HG02588 (cell line): ENCODE results near the gene FBXL13.
"Not testable (repeated sequence)": the region's sequence is repeated elsewhere in the genome, so short reads cannot be mapped to it uniquely, and the experiment has no call there.

ENCODE experiments used
- ATAC-seq: cut with Tn5 transposase; IDR thresholded peaks from one replicate; pipeline ENCODE4 v1.9.1; 2021; ENCODE audit warnings: mild to moderate bottlenecking, moderate library complexity; ENCODE audit not compliant: unreplicated experiment

The FBXL13 gene

GRCh38 chr7:102872460-102872859 lies 202.1 kb downstream of the FBXL13 start:
- ATAC-seq: no peak

DNA sequence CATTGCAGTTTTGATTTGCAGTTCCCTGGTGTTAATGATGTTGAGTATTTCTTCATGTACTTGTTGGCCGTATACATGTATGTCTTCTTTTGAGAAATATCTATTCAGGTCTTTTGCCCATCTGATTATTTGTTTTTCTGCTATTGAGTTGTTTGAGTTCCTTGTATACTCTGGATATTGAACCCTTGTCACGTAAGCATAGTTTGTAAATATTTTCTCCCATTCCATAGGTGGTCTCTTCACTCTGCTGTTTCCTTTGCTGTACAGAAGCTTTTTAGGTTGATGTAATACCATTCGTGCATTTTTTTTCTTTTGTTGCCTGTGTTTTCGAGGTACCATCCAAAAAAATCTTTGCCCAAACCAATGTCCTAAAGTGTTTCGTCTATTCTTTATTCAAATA lies 205.4 kb downstream of the FBXL13 start:
- no peak for ATAC-seq

GRCh38 chr7:102866535-102867215 lies 207.9 kb downstream of the FBXL13 start:
- ATAC-seq: no peak

- ATAC-seq: no peak
These were observed 209.6 kb downstream of the FBXL13 start for GRCh38 chr7:102864958-102865357.

DNA sequence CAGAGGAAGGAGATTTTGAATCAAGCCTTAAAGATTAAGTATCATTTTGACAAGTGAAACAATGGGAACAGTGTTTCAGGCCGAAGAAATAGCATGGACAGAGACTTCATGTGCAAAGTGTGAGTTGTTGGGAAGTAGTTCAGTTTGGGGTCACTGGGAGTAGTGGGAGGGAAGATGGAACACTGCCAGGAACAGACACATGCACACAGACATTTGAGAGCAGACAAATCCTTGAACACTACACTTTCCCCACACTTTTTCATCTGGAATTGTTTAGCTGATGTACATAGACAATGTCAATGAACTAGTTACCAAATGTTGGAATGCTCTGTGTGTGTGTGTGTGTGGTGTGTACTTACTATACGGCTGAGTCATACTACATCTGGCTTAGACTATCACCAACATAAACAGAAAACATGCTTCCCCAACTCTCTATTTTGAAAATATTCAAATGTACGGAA lies 214.2 kb downstream of the FBXL13 start:
- no peak for ATAC-seq

DNA sequence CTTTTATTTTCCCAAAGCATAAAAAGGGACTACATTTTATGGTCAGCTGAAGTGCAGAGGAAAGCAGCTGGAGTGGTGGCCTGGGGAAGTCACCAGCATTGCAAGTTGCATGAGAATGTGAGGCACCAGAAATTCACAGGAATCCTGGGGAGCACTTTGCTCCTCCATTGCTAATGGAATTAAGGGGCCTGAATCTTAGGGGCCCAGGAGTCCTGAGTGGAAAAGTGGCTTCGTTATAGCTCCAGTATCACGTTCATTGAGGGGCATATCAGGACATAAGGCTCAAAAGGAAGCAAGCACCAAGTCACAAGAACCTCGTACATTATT lies 214.8 kb downstream of the FBXL13 start:
- no peak for ATAC-seq

DNA sequence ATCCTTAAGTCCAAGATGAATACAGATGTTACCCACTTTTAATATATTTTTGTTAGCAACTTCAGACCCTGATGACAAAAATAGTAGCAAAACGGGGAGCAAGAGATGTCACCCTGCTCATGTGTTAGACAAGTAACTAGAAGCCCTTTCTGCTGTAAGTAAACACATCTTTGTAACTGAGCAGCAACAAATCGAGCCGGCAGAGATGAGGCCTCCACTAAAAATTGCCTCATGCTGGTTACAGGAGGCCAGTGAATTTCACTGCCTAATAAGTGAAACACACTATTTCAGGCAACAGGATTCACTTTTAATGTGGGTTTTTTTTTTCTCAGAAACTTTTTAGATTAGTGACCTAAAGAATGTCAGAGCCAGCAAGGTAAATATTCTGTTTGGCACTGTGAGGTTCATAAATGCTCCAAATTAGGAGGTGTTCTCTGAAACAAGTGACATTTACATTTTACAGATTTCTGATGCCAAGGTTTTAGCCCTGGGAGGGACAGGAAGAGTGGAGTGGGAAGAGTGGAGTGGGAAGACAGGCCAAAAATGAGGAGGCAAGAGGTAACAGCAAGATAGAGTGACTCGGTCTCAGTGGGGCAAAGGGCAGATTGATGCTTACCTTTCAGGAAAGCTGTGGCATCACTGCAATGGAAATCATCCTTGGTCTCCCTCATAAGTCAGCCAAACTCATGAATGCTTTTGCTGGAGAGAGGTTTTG lies 215.4 kb downstream of the FBXL13 start:
- no peak for ATAC-seq

GRCh38 chr7:102856036-102856435 lies 218.6 kb downstream of the FBXL13 start:
- no peak for ATAC-seq

DNA sequence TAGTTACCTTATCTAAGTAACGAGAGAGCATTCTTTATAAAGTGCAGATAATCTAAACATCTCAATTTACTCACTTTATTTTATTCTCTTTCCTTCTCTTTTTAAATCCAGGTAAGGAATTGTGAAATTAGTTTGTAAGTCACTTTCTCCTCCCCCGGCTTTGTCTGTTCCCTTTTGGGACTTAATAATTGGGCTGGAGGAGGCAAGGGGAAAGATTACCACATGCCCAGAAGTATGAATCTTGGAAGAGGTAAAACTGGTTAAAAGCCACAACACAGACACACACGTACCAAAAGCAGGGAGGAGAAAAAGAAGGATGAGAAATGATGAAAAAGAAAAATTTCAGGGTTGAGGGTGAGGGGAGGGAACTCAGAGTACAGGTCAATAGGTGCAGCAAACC lies 225.1 kb downstream of the FBXL13 start:
- no peak for ATAC-seq

DNA sequence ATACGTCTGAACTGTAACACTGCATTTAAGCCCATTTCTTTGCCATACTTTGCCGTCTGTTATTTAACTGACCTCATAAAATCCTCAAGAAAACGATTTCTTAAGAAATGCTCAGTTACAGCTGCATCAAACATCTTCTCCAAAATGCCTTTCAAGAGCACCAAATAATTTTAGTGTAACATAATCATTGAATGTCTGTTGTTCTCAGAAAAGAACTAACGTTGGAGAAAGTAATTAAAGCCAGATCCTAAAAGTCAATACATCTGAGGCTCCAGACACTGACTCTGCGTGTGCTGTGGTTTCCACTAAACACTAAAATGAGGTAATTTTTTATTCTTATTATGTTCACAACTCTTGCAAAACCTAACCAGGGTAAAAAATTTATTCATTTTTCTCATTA lies 225.5 kb downstream of the FBXL13 start:
- ATAC-seq: no peak

- ATAC-seq: no peak
These were observed 229.2 kb downstream of the FBXL13 start for GRCh38 chr7:102845346-102845745.

DNA sequence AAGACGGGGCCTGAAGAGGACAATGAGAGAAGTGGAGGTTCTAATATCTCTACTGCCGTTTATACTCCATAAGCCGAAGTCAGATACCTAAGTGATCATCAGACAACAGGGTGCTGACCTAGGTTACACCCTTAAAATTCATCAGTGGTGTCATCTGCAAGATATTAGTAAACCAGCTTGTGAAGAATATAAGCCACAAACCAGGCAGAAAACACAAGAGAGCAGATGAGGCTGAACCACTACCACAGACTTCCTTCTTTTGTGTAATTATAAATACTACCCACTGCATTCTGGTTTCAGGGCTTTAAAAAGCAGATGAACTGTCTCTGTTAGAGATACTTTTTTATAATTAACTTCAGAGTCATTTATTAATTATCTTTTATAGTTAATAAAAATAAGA lies 230.7 kb downstream of the FBXL13 start:
- ATAC-seq: no peak

- no peak for ATAC-seq
These were observed 232.3 kb downstream of the FBXL13 start for GRCh38 chr7:102842284-102842683.

GRCh38 chr7:102841290-102841689 lies 233.3 kb downstream of the FBXL13 start:
- no peak for ATAC-seq

GRCh38 chr7:102840404-102840803 lies 234.2 kb downstream of the FBXL13 start:
- no peak for ATAC-seq

GRCh38 chr7:102838572-102839101 lies 236.0 kb downstream of the FBXL13 start:
- ATAC-seq: not testable (repeated sequence)

DNA sequence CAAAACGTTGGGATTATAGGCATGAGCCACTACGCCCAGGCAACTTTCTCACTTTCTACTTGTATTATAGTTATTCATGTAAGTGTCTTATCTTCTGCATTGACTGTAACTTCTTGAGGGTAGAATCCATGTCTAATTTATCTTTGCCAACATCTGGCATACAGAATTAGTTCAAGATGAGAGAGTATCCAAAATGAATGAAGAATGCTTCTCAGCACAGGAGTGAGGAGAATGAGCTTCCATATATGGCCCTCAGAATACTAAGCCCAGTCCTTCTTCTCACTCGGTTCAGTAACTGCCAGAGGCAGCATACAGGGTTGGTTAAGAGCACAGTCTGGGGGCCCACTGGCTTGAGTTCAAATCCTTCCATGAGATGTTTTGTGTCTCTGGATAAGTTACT lies 236.8 kb downstream of the FBXL13 start:
- no peak for ATAC-seq

DNA sequence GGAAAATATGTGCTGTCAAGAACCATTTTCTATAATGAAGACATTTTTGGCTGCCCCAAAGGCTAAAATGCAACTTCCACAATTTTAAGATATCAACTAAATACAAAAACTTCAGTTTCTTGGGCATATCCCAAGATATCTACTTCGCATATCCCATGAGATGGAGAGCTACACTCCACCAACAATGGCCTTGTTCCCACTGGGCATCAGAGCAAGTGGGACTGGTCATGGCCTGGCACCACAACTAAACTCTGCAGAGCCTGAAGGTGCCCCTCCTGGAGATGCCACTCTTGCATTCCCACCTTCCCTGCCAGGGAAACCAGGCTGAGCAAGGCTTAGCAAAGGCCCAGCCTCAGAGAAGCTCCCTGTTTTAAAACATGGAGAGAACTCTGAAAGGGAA lies 237.6 kb downstream of the FBXL13 start:
- ATAC-seq: no peak

DNA sequence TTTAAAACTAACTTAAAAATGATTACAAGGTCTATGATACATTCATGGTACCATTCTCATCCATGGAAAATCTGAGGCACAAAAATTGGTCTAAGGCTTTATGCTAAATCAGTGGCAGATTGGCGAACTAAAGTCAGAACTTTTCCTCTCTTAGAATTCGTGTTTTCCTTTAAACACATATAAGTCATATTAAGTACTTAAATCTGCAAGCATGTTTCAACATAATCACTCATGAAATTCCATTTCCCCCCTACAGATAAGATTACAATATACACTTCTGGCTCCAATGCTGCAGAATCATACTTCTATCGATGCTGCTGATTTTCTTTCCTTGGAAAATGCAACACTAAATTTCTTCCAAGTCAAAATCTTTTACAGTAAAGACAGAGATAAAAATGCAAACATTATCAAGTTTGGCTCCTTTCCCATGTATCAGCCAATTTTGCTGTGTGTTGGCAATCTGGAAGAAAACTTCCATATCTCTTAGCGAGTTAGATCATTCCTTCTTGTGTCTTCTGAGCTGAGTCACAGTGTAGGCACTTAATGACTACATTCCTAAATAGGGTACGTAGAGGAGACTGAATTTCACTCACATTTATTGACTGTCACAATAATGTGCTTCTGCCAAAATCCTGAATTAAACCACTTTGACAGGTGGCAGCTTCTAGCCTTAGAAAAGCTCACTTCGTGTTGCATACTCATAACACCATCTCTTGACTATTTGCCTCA lies 238.2 kb downstream of the FBXL13 start:
- ATAC-seq: no peak

DNA sequence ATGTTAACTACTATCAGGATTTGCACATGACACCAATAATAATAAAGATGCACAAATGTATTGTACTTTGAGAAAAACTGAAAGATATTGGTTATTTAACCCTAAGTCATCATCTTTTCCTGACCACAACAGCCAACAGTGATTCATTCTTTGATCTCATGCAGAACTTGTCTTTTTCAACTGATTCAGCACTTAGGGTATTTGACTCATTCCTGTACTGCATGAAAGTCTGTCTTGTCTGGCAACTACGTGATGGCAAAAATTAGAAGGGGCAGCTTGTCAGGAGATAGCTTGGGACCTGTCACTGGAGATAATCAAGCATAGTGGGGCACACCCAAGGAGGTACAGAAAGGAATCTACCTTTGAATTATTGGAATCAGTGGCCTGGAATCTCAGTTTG lies 239.6 kb downstream of the FBXL13 start:
- ATAC-seq: peak; percentile 92

- no peak for ATAC-seq
These were observed 240.1 kb downstream of the FBXL13 start for GRCh38 chr7:102834466-102834865.

DNA sequence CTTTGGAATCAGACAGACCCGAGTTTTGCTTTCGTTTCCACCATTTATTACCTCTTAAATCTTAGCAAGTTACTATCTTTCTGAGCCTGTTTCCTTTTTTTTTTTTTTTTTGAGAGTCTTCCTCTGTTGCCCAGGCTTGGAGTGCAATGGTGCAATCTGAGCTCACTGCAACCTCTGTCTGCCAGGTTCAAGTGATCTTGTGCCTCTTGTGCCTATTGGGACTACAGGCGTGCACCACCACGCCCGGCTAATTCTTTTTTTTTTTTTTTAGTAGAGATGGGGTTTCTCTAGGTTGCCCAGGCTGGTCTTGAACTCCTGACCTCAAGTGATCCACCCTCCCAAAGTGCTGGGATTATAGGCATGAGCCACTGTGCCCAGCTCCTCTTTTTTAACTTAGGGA lies 241.3 kb downstream of the FBXL13 start:
- ATAC-seq: no peak
